GM18861 (cell line): ENCODE measurements around the gene CLDN15.

Experiments
- ATAC-seq: cut with Tn5 transposase; IDR thresholded peaks from one replicate; pipeline ENCODE4 v1.9.1; 2021; ENCODE audit not compliant: unreplicated experiment

The CLDN15 gene

DNA sequence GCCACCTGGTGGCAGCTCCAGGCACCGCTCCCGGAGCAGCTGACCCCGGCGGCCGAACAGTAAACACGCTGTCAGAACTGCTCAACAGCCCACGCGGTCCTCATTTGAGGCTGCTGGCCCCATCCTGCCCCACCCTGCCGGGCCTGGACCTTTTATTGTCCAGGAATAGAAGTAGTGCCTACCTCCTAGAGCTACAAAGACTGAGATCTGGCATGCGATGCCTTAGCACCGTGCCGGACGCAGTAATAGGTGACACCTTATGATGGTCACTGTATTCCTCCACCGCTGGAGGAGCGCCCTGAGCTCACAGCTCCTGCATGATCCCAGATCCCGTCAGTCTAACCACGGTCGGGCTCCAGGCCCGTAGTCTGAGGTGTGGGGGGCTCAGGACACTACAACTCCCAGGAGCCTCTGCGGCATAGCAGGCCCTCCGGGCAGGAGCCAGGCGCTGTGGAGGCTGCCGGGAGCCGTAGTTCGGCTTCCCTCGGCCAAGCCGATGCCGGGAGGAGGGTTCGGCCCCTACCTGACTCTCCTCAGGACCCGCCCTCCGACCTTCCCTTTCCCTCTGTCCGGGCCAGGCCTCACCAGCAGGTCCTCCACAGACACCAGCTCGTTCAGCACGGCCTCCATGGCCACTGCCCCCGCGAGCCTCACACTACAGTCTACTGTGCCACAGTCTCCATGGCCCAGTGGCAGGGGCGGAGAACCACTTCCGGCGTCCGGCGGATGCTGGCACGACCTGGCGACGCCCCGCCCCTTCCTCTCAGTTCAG is 7.0 kb upstream of the CLDN15 start, which contains the start of gene FIS1:
FIS1 (minus strand) TSS at position 707 of the 772 bp plus-strand sequence; CDS start at position 630, 77 bp downstream.
- ATAC-seq, result peak; percentile 83

DNA sequence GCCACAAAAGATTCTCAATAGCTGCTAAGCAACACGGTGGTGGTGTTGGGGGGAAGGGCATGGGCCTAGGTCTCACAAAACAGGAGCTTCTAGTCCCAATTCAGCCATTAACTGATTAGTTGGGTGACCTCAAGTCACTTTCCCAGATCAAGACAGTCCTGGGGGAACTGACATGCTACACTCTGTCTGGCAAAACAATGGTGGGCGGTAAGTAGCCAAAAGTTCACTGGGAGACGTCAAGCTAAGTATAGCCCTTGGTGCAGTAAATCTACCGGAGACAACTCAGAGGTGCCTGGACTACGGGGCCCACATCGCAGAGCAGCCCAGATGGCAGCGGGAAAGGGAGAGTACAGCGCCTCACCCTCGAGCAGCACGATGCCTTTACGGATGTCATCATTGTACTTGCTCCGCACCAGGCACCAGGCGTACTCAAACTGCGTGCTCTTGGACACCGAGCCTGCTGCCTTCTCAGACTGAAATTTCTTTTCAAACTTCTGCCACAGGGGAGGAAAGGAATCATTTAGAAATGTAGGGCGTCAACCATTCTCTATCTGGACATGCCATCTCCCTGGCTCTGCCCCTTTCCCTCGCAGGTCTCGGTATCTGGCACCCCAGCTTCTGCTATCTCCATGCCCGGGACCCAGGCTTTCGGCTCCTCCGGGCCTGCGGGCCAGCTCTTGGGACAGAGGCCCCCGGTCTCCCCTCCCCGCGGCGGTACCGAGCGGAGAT is 6.2 kb upstream of the CLDN15 start:
- no peak for ATAC-seq

DNA sequence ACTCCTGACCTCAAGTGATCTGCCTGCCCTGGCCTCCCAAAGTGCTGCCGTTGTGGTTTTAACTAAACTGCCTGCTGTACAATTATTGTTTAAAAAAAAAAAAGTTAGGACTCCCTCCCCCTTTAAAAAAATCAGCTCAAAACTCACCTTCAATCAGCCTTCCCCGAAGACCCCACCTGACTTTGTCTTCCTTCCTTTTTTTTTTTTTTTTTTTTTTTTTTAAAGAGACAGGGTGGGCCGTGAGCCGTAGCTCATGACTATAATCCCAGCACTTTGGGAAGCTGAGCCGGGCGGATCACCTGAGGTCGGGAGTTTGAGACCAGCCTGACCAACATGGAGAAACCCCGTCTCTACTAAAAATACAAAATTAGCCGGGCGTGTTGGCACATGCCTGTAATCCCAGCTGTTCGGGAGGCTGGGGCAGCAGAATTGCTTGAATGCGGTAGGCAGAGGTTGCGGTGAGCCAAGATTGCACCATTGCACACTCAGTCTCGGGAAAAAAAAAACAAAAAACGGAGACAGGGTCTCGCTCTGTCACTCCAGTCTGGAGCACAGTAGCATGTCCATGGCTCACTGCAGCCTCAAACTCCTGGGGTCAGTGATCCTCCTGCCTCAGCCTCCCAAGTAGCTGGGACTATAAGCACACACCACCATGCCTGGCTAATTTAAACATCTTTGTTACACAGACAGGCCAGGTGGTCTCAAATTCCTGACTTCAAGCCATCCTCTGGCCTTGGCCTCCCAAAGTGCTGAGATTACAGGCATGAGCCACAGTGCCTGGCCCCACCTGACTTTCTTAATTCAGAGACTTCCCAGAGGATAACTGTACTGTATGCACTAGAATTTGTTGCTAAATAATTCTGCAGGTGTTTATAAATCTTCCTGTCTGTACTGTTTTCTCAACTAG is 4.1 kb upstream of the CLDN15 start:
- ATAC-seq, result no peak

DNA sequence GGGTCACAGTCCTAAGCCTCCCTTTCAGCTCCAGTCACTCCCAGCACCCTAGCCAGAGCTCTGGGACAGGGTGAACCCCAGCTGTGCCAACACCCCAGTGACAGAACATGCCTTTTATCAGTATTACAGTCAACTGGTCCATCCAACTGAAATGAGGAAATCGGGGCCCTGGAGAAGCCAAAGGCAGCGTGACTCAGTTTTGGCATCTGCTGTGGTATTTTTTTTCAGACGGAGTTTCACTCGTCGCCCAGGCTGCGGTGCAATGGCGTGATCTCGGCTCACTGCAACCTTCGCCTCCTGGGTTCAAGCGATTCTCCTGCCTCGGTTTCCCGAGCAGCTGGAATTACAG is 3.4 kb upstream of the CLDN15 start:
- no peak for ATAC-seq

DNA sequence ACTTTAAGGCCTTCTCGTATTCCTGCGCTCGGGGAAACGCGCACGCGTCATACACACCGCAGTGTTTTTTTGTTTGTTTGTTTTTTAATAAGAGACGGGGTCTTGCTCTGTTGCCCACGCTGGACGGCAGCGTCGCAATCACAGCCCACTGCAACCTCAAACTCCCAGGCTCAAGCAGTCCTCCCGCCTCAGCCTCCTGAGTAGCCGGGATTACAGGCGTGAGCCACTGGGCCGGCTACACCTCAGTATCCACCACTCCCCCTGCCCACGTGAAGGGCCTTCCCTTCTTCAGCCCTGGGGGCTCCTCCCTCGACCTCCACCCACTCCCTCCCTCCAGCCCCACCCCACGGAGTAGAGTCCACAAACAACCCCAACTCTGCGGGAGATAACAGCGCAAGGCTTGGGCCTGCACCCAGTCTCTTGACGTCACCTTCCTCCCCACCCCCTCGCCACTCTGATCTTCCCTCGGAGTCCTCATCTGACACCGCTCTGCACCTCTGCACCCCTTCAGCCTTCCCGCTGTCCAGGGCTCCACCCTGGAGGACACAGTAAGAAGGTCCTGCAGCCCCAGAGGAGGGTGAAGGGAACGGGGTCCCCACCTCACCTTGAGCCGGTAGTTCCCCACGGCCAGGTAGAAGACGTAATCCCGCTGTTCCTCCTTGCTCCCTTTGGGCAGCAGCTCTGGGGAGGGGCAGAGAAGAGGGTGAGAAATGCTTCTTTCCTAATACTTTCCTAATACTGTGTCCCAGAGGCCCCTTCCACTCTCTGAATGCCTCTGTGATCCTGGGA is 2.8 kb upstream of the CLDN15 start:
- ATAC-seq, result no peak

DNA sequence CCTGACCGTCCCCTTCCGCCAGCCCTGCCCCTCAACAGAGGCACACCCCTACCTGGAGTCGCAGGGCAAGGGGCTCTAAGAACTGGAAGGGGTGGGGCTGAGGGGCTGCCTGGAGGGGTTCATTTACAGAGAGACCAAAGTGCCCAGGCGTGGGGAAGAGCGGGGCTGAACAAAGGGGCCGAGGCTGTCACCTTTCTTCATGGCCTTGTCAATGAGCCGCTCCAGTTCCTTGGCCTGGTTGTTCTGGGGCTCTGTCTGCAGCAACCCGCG is 2.3 kb upstream of the CLDN15 start:
- ATAC-seq, result no peak

DNA sequence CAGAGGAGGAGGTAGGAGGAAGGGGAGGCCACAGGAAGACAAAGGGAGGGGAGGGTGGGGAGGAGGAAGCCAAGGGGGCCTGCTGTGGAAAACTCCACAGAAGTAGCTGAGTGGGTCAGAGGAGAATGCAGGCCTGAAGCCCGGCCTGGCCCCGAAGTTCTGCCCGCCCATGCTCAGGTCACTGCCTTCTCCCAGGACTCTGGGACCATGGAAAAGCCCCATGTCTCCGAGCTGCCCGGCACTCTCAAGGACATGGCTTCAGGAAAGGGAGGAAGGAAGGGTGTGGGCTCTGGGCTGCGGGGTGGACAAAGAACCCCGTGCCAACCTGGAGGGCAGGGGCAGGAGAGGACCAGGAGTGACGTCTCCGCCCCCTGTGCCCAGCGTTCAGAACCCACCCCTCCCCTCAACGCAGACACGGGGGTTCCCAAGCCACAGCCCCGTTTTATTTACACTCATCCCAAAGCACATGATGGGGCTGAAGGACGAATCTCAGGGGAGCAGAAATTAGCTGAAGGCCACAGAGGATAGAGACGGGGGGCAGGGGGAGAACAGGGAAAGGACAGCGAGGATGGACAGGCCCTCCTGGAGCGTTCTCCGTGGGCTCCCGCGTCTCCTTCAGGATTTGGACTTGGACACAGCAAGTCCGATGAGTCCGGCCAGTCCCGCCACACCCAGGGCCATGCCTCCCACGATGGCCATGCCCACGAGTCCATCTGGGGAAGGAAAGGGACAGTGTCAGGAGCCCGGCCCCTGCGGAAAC is 1.8 kb upstream of the CLDN15 start:
- no peak for ATAC-seq

DNA sequence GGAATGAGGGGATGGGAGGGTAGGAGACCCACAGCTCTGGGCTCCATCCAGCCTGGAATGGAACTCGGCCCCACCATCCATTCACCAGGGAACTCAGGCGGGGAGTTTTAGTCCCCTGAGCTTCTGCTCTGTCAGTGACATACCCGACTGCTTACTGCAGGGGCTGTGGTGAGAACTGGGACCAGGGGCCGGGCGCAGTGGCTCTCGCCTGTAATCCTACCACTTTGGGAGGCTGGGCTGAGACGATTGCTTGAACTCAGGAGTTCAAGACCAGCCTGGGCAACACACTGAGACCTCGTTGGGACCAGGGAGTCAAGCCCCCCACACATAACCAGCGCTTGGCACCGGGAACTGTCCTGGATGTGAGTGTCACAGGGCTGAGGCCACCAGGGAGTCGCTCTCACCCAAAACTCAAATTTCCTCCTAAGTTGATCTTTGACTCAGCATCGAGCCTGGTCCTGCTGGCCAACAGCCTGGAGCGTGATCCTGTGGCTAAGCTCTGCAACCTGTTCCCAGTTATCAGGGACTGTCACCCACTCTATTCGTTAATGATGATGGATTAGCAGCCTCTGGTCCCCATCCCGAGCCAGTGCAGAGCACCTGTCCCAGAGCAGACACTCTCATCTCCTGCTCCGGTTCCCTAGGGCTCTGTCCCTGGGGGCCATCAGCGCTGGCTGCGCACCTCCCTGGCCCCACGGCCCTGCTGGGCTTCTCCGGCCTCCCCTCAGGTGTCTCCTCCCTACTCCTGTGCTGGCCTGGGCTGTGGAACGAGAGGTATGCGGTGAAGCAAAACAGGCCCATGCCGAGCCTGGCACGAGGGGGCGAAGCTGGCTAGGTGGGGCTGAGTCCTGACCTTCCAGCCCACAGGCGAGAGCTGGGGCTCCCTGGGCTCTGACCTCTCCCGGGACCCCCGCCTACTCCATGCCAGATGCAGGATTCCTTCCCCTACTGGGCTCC is 902 bp upstream of the CLDN15 start:
- ATAC-seq, result no peak

DNA sequence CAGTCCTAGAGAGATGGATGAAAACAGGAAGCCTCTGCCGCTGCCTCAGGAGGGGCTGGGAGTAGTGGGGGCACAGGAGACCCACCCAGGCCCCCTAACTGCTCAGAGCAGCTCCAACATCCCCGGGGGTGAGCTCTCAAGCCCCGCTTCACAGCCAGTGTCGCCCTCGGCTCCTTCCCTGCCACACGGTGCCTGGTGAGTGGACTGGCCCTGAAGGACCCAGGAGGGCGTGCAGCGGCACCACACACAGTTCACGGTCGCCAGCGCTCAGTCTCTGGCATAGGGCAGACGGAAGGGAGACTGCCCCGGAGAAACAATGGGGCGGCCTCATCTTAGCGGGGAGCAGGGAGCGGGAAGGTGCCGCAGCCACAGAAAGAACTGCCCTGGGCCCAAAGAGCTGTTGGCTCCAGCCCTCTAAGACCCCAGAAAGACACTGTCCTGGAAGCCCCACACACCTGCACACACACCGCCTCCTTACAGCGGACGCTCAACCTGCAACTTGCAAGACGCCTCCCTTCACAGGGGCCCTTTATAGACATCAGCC is 1.2 kb downstream of the CLDN15 start:
- no peak for ATAC-seq

DNA sequence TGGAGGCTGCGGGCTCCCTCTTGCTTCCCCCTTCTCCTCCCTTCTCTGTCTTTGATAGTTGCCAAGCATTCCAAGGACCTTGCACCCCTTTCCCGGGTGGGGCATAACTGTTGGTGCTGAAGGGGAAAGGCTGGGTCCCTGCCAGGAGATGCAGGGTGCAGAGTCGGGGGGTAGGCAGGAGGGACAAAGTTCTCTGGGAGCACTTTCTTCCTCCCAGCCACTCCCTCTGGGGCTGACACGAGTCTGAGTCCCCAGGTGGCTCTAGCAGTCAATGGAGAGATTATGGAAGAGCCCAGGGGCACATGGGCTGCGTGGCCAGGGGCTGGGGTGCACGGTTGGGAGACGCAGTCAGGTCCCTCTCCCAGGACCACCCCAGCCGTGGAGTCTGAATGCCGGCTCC is 2.1 kb downstream of the CLDN15 start:
- no peak for ATAC-seq

DNA sequence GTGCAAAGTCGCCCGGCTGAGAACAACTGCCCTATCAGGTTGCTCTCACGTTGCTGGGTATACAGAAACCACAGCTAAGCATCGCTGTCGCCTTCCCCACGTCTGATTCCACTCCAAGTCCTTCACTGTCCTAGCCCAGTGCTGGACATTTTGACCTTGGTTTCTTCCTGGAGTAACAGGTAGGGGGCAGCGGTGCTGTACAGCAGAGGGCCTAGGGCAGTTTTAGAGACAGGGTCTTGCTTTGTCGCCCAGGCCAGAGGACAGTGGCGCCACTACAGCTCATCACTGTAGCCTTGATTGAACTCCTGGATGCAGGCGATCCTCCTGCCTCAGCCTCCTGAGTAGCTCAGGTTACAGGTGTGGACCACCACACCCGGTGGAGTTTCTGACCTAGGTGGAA is 2.6 kb downstream of the CLDN15 start:
- ATAC-seq, result no peak

DNA sequence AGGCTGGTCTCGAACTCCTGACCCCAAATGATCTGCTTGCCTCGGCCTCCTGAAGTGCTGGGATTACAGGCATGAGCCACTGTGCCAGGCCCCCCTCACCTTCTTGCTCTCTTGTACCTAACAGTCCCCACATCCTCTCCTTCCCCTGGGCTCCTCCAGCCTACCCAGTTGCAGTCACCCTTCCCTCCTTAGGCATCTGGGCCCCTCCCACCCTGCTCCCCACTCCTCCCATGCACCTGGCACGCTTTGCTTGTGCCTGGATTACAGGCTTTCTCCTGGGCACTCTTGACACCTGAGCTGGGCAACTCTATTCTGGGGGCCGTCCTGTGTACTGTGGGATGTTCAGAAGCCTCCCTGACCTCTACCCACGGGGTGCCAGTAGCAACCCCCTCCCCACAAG is 3.0 kb downstream of the CLDN15 start:
- no peak for ATAC-seq

DNA sequence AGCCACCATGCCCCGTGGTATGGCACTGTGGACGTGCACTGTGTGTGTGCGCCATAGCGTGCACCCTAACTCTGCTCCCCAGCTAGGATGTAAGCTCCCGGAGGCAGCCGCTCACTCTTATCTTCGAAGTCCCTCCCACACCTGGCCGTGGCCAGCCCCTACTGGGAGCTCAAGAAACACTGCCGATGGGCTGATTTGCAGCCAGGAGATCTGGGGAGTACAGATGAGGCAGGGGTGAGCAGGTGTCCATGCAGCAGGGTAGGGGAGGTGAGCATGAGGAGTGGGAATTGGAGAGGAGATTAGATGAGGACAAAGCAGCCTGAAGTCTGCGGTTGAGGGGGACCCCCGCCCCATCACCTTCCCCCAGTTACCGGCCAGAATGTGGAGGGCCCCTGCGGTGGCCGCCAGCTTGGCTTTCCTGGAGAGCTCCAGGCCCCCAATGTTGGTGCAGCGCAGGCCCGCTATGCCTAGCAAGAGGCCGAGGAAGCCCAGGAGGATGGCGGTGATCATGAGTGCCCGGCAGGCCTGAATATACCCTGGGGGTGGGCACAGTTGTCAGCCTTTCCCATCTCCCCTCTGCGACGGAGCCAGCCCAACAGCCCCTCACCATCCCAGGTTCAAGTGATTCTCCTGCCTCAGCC is 3.6 kb downstream of the CLDN15 start:
- ATAC-seq, result no peak

DNA sequence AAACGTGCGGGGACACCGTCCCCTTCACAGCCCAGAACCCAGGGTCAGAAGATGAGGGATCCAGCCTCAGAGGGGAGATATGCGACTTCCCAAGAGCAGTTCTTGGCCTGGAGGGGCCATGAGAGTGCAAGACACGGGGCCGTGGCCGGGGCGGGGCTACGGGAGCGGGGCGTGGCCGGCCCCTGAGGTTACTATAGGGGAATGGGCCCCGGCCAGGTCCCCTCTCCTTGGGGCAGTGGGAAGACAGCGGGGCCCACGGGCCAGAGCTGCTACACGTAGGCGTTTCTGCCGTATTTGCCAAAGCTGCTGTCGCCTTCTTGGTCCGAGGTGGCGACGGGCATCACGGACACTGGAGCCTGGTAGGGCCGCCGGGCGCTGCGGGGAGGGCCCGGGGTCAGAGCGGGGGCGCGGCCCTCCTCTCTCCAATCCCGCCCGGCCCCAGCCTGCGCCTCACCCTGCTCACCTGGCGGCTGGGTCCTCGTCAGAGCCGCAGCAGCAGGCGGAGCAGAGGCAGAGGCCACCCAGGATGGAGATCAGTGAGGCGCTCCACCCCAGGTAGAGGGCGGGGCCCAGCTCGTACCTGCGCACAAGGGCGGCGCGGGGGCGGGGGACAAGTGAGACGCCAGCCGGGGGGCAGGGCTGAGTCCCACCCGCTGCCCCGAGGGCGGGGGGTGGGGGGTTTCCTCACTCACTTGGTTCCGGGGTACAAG is 5.3 kb downstream of the CLDN15 start:
- no peak for ATAC-seq

DNA sequence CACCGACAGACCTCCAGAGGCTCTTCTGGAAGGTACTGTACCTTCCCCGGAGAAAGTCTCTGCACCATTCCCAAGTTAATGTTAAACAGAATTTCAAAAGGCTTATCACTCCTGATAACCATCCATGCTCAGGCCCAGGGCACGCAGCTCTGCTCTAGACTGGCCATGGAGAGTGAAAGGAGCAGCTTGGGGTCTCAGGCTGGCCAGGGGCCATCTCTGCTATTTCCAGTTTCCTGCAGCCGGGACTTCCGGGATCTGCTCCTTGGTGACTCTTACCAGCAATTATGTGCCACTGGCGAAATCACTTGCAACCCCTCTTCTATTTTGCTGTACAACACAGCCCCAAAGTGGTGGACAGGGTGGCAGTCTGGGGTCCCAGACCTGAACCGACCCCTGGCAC is 6.0 kb downstream of the CLDN15 start:
- ATAC-seq, result no peak

DNA sequence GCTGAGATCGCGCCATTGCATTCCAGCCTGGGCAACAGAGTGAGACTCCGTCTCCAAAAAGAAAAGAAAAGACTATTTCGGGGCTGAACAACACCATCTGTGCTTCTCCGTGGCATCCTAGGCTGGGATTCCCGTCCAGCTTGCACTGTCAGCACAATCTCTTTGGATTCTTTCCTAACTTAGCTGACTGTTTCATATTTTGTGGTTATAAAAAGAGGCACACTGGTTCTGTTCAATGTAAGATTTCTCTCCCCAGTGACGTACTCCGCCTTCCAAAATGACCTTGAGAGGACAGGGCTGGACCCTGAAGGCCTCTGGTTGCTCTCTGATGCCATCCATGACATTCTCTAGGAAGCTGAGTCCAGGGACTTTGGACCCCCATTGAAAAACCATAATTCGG is 10.9 kb downstream of the CLDN15 start:
- ATAC-seq, result no peak

DNA sequence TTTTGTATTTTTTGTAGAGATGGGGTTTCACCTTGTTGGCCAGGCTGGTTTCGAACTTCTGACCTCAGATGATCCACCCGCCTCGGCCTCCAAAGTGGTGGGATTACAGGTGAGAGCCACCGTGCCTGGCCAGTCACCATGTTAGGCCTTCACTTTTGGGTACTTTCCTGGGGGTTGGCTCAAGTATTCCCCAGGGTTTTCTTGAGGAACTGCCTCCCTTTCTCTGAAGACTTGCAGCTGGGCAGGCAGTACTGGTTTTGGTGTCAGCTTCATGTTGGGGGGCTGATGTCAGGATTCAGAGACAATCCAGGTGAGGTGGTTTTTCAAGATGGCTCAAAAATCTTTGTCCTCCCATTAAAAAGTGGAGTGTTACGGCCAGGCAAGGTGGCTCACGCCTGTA is 12.0 kb downstream of the CLDN15 start:
- ATAC-seq, result no peak

DNA sequence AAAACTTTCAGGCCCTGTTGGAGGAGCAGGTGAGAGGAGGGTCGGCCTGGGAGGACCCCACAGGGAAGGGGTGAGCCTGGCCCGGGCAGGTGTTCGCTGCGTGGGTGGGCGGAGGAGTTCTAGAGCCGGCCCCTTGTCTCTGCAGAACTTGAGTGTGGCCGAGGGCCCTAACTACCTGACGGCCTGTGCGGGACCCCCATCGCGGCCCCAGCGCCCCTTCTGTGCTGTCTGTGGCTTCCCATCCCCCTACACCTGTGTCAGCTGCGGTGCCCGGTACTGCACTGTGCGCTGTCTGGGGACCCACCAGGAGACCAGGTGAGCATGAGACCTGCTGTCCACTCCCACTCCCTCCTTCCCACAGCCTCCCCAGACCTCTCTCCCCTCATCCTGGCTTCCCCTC is 14.1 kb downstream of the CLDN15 start:
- ATAC-seq, result no peak
